ENCODE data around the gene FREM1.

- TF ChIP-seq CTCF (IDR thresholded peaks at IDR 0.05; ENCODE audit: insufficient read depth, low read depth, low read length) (peak; percentile 63), EZH2 (IDR thresholded peaks at IDR 0.05; ENCODE audit: insufficient read depth, low read length) (no peak)
Measured at GRCh38 chr9:14846871-14847311, 63.3 kb downstream of the FREM1 start.
